Measurements from ENCODE around the gene RNF44. TPM values are rescaled to one million over a fixed set of nuclear protein-coding genes. Genes with fewer than 3 reads are reported as not detected.

The RNF44 gene
- total RNA-seq, 2 donors from 2014 or later, result 10.9 to 38.6 TPM

- H3K36me3 ChIP-seq (replicated peaks in 1 of 2; ENCODE audit: insufficient read depth in 1 of 2, low read depth in 2 of 2), result no peaks in the 10 kb centered on the region
- peak overlapping the region; percentile 28 to 82 (median 68) for H3K27ac ChIP-seq
- H3K27me3 ChIP-seq, result no peaks in the 10 kb centered on the region
- peak overlapping the region; percentile 45 to 48 for H3K4me3 ChIP-seq
- DNase-seq (peak; percentile 69 to 79 (median 74)), ATAC-seq (peak; percentile 83)
- peaks cover 25% of the 10 kb centered on the region for H3K4me1 ChIP-seq
- H3K9me3 ChIP-seq, result no peaks in the 10 kb centered on the region
- intact Hi-C loops (cut with DNase I), result no loop called here
- WGBS, 2 donors, result 1% methylated on average over 63 of the region's 63 CpGs; no CpG with 5 or more reads in 1 of the 2 donors
- TF ChIP-seq, protein P1, sequence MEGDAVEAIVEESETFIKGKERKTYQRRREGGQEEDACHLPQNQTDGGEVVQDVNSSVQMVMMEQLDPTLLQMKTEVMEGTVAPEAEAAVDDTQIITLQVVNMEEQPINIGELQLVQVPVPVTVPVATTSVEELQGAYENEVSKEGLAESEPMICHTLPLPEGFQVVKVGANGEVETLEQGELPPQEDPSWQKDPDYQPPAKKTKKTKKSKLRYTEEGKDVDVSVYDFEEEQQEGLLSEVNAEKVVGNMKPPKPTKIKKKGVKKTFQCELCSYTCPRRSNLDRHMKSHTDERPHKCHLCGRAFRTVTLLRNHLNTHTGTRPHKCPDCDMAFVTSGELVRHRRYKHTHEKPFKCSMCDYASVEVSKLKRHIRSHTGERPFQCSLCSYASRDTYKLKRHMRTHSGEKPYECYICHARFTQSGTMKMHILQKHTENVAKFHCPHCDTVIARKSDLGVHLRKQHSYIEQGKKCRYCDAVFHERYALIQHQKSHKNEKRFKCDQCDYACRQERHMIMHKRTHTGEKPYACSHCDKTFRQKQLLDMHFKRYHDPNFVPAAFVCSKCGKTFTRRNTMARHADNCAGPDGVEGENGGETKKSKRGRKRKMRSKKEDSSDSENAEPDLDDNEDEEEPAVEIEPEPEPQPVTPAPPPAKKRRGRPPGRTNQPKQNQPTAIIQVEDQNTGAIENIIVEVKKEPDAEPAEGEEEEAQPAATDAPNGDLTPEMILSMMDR (IDR thresholded peaks at IDR 0.05), result peak in 1 of 7 experiments; percentile 7
- TF ChIP-seq POLR2A (IDR thresholded peaks at IDR 0.05), result peak; percentile 22 to 55 (median 49)
Observed at GRCh38 chr5:176543428-176544182, 6.4 kb upstream of the RNF44 start.

GRCh38 chr5:176542596-176543427, 5.6 kb upstream of the RNF44 start:
- Histone ChIP-seq H3K27ac (peak overlapping the region; percentile 28 to 82 (median 70)), H3K4me3 (peak overlapping the region; percentile 53 to 70), H3K4me1 (peaks cover 31% of the 10 kb centered on the region), H3K27me3 (no peaks in the 10 kb centered on the region), H3K36me3 (replicated peaks in 1 of 2; ENCODE audit: insufficient read depth in 1 of 2, low read depth in 2 of 2) (no peaks in the 10 kb centered on the region), H3K9me3 (no peaks in the 10 kb centered on the region)
- TF ChIP-seq POLR2A (IDR thresholded peaks at IDR 0.05), result no peak
- TF ChIP-seq, protein P1 (IDR thresholded peaks at IDR 0.05), result peak in 3 of 7 experiments; percentile 6 to 54 (median 43)
- peak in 2 of 4 donors; percentile 23 to 30 for DNase-seq
- ATAC-seq, result peak; percentile 56
- WGBS, 2 donors, result 1 to 3% methylated on average over 9 to 49 of the region's 110 CpGs
- intact Hi-C loops (cut with DNase I), result no loop called here

DNA sequence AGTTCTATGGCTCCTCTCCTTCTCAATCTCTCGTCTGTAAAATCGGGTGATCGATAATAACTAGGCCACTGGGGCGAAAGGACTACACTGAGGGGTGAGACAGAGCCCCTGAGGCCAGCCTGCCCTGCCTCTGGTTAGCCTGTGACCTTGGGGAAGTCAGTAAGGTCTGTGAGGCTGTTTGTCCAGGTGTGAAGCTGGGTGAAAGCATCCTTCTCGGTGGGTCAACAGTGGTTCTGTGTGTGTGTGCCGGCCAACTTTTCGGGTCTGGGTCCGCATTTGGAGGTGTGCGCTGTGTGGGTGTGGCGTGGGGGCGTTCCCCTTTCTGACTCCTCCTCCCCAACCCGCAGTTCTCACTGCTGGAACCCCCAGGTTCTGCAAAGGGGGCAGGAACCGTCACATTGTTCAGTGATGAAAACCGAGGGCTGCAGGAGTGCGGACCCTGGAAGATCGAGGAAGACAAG, 5.0 kb upstream of the RNF44 start:
- Histone ChIP-seq H3K27me3 (no peaks in the 10 kb centered on the region), H3K4me1 (peaks cover 31% of the 10 kb centered on the region), H3K4me3 (no peak overlapping the region), H3K36me3 (replicated peaks in 1 of 2; ENCODE audit: insufficient read depth in 1 of 2, low read depth in 2 of 2) (no peaks in the 10 kb centered on the region), H3K9me3 (no peaks in the 10 kb centered on the region), H3K27ac (peak overlapping the region in 3 of 4 donors; percentile 52 to 73 (median 69))
- ATAC-seq (no peak), DNase-seq (peak in 2 of 4 donors; percentile 23 to 30)
- TF ChIP-seq, protein P1 (IDR thresholded peaks at IDR 0.05), result no peak
- TF ChIP-seq POLR2A (IDR thresholded peaks at IDR 0.05), result no peak
- intact Hi-C loops (cut with DNase I), result no loop called here
- WGBS, 2 donors, result 33 to 54% methylated on average over 11 to 16 of the region's 16 CpGs

DNA sequence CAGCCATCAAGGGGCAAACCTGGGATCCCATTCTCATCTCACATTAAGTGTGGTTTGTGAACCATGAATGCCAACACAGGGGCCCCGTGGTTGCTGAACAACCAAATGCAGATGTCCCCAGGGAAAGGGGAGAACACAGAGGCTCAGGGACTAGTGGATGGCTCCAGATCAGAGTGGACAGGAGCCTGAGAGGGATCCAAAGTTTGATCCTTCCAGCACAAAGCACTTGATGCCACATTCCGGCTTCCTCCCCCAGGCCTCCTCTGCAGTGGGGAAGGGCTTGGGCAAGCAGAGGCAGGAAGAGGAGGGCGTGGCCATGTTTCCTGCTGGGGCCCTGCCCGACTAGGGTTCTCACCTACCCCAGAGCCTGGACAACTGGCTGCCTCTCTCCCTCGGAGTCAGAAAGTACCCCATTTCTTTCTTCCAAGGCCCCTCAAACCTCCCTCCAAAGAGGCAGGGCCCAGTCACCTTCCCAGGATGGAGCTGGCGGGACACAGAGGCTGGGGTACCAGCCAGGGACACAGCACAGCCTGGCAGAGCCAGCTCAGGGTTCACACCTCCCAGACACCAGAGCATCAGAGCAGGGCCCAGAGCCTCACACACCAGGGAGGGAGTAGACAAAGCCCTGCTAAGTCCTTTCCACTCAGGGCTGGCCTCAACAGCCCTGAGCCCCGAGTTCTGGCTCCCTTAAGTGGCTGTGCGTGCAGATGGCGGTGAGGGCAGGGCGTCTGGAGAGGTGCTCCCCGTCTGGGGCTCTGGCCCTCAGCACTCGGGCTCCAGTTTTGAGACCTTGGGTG, 4.3 kb upstream of the RNF44 start:
- Histone ChIP-seq H3K4me3 (no peak overlapping the region), H3K9me3 (no peaks in the 10 kb centered on the region), H3K27ac (peak overlapping the region in 2 of 4 donors; percentile 18 to 73), H3K27me3 (no peaks in the 10 kb centered on the region), H3K36me3 (replicated peaks in 1 of 2; ENCODE audit: insufficient read depth in 1 of 2, low read depth in 2 of 2) (no peaks in the 10 kb centered on the region), H3K4me1 (peaks cover 31% of the 10 kb centered on the region)
- TF ChIP-seq POLR2A (IDR thresholded peaks at IDR 0.05), result no peak
- TF ChIP-seq, protein P1 (IDR thresholded peaks at IDR 0.05), result no peak
- no peak for ATAC-seq
- intact Hi-C loops (cut with DNase I), result no loop called here
- DNase-seq, result peak in 3 of 4 donors; percentile 21 to 49 (median 34)
- WGBS, 2 donors, result 45 to 55% methylated on average over 8 to 12 of the region's 12 CpGs
